Measurements from ENCODE around the gene NDUFB8.

The NDUFB8 gene

GRCh38 chr10:100515612-100516011 is 14.1 kb downstream of the NDUFB8 start:
- intact Hi-C loops (cut with DNase I), result no loop called here
- no peak for DNase-seq

DNA sequence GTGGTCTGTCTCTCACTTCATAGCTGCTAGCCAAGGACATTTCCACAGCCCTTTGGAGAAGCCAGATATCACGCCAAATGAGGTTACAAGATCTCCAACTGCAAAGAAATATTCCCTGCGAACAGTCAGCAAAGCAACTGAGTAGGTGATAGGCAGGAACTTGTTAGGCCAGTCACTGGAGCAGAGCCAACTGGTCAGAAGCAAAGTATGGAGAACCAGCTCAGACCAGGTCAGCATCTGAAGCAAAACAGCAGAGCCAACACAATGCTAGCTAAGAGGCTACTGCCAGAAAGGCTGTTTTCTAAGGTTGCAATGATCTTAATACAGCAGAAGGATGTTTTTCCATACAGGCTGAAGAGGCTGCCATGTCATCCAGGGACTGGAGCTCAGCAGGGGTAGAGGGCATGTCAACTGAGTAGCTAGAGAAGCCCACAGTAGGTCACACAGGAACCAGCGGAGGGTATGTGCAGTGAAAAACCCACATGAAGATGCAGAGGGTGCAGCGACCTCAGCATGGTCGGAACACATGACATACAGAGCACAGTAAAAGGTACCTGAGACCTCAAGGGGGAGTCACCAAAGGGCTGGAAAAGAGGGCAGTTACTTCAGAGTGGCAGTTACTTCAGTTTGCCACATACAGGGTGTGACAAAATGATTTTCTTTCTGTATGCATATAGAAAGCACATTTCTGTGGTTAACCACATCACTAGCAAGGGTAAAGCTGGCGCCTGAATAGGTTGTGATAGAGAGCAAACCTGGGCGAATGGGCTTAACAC is 18.9 kb downstream of the NDUFB8 start:
- DNase-seq, result no peak
- intact Hi-C loops (cut with DNase I), result no loop called here

DNA sequence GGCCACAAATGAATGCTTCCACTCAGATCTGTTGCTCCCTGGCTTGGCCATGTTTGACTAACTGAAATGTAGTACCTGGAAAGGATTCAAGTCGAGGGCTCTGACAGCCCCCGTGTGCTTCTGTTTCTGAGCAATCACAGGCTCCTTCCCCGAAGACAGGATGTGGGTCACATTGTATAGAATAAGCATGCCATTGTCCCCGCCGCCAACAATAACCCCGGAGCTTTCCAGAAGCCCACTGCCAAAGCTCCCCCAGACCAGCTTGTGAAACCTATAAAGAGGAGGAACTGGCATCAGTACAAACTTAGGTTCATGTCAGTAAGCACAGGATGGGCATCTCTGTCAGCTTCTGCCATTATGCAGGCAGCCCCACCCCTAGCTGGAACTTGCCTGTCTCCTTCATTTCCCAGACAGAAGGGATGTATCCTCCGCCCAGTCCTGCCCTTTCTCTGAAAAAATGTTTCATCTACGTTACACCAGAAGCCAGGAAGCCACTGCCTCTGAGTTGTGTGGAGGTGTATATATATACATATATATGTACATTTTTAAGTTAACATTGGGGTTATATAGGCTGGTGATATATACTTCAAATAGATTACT is 20.3 kb downstream of the NDUFB8 start:
- intact Hi-C loops (cut with DNase I), result no loop called here
- no peak for DNase-seq

GRCh38 chr10:100508691-100509150 is 20.9 kb downstream of the NDUFB8 start:
- intact Hi-C loops (cut with DNase I), result no loop called here
- DNase-seq, result no peak

GRCh38 chr10:100508266-100508665 is 21.4 kb downstream of the NDUFB8 start:
- DNase-seq, result no peak
- intact Hi-C loops (cut with DNase I), result no loop called here

DNA sequence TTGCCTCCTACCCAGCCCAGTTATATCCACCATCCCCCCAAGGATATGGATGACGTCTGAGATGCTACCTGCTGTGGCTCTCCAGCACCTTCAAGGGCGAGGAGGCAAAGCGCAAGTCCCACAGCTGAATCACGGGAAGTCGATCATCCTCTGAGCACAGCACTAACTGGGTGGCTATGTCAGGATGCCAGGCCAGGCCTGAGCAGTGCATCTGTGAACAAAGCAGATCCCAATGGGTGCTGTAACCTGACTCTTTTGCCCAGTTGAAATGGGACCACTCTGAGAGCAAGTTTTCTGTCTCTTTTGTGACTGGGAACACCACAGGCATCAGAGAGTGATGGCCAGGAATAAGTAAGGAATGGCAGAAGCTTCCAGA is 22.3 kb downstream of the NDUFB8 start:
- intact Hi-C loops (cut with DNase I), result no loop called here
- no peak for DNase-seq

DNA sequence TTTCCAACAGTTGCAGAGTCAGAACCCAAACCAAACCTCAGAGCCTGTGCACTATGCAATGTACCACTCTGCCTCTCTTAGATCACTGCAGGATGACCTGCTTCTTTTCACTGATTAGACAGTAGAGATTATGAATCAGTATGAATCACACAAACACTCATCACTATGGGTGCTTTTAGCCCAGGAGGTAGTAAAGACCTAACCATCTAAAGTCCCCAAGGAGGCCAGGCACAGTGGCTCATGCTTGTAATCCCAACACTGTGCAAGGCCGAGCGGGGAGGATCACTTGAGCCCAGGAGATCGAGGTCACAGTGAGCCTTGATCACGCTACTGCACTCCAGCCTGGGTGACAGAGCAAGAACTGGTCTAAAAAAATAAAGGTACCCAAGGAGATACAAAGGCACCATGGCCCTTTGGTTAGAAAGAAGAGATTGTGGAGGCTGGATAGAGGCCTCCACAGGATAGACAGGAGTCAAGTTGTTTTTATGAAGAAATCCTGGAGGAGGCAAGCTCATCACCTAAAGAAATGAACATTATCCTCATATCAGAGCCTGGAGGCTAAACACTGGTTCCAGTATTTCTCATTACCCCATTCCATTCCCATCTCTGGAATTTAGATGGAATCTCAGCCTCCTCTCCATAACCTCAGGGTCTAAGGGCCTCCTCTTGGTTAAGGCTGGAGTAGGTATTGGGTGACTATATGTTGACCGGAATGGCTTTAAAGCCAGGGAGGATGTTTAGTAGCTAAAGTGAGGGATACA is 22.9 kb downstream of the NDUFB8 start:
- intact Hi-C loops (cut with DNase I), result no loop called here
- DNase-seq, result no peak

DNA sequence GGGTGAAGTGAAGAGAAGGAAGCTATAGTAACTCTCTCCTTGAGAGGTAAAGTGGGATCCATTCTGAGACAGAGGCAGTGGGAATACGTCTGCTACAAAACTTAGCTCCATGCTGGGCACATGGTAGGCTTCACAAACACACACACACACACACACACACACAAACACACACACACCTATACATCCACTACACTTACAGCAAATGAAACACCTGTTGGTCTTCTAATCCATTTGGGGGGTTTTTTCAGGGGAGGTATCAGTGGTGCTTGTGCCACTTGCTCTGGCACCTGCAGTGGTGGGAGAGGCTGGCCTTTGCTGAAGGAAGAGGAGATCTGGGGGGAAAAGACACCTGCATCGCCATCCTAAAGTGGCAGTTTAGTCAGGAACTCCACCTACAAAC is 24.5 kb downstream of the NDUFB8 start:
- DNase-seq, result no peak
- intact Hi-C loops (cut with DNase I), result no loop called here

DNA sequence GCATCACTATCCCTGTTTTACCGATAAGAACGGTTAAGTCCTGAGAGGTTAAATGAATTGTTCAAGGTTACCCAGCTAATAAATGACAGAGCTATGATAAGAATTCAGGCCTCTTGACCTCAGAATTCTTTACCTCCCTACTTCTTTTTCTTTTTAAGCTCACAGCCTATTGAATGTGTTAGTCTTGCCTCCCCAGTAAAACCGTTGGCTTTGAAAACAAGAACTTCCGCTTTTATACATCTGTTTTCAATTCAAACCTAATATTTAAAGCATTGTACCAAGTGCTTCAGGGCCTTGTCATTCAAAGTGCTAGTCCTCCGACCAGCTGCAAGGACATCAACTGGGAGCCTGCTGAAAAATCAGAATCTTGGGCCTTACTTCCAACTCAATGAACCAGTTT is 25.6 kb downstream of the NDUFB8 start:
- intact Hi-C loops (cut with DNase I), result no loop called here
- no peak for DNase-seq

- DNase-seq, result no peak
- intact Hi-C loops (cut with DNase I), result no loop called here
These were observed 26.7 kb downstream of the NDUFB8 start for GRCh38 chr10:100502926-100503494.

- DNase-seq, result no peak
- intact Hi-C loops (cut with DNase I), result no loop called here
These were observed 28.2 kb downstream of the NDUFB8 start for GRCh38 chr10:100501423-100501822.

DNA sequence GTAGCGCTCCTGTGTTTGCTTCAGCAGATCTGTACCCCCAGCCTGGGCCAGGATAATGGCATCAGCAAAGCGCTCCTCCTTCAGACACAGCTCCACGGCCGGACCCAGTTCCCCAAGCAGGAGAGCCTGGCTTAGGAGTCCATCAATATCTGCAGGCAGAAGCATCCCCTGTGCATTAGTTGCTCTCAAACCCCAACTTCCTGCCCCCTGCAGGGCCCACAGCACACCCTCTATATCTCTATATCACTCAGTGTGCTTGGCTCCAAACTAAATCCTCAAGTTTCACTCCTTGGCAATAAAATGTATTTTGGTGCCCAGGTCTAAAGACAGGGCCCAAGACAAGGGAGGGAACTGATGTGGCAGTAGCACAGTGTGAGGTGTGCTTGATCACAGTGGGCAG is 31.6 kb downstream of the NDUFB8 start:
- DNase-seq, result no peak
- intact Hi-C loops (cut with DNase I), result no loop called here

DNA sequence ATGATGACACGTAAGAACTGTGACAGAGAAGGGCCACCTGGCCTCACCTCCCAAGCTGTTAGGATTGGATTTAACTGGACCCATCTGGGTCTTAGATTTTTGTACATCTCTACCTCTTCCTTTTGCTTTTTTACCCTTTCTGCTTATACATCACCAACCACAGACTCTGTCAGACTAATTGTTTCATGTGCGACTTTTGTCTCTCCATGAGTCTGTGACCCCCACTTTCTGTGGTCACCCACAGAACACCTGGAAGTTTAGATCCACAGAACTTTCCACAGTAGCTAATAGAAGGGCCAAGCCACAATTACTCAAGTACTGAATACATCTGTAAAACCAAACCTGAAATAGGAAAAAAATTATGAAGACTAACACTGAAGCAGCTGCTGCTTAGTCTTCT is 33.1 kb downstream of the NDUFB8 start:
- no peak for DNase-seq
- intact Hi-C loops (cut with DNase I), result no loop called here

- no peak for DNase-seq
These were observed 39.1 kb downstream of the NDUFB8 start for GRCh38 chr10:100490531-100490930.

DNA sequence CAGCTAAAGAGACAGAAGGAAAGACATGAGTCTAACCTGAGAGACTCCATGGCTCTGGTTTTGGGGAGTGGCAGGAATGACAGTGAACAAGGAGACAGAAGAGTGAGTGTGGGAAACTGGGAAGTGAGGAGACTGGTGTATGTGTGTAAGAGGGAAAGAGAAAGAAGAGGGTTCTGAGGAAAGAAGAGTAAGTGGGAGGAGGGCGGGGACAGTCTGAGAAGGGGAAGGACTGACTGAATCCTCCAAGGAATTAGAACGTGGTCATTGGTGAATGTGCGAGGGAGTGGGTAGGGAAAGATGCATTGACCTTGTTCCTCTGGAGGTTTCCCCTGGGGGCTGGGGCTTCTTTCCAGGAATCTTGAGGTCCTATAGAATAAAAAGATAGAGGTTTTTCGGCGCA is 40.3 kb downstream of the NDUFB8 start:
- DNase-seq, result no peak
- intact Hi-C loops (cut with DNase I), result no loop called here

More at GRCh38 chr10:100490531-100490930, 39.1 kb downstream of the NDUFB8 start:
- intact Hi-C loops (cut with DNase I), result no loop called here

DNA sequence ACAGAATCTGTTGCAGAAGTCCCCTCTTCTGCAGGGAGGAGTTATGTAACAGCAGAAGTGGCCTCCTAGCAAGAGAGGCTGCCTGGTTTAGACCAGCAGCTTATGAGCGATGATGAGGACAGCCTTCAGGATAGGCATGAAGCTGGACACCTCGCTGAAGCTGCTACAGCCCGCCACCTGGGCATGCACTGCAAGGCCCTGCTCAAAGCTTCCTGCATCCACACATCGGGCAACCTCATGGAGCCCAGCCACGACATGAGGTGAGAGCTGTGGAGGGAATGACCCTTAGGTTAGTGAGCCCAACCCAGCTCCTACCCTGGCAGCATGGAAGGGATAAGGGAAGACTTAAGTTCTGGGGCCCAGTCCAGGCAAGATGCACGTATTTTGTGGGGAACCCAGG is 42.1 kb downstream of the NDUFB8 start:
- intact Hi-C loops (cut with DNase I), result no loop called here
- no peak for DNase-seq

GRCh38 chr10:100485801-100486495 is 43.7 kb downstream of the NDUFB8 start:
- DNase-seq, result no peak
- intact Hi-C loops (cut with DNase I), result no loop called here

- intact Hi-C loops (cut with DNase I), result no loop called here
These were observed 44.3 kb downstream of the NDUFB8 start for GRCh38 chr10:100485366-100485765.

GRCh38 chr10:100483876-100484666 is 45.6 kb downstream of the NDUFB8 start:
- no peak for DNase-seq
- intact Hi-C loops (cut with DNase I), result no loop called here

More at GRCh38 chr10:100485366-100485765, 44.3 kb downstream of the NDUFB8 start:
- no peak for DNase-seq
